Measurements from ENCODE around the gene PFN1. TPM values are rescaled to one million over a fixed set of nuclear protein-coding genes. Genes with fewer than 3 reads are reported as not detected.

Gene PFN1
- total and polyA plus RNA-seq, 2 of the 8 experiments (the other 6 are each of a cell fraction or from before 2014, with no cell fraction given): 1,355 to 1,949 TPM

DNA sequence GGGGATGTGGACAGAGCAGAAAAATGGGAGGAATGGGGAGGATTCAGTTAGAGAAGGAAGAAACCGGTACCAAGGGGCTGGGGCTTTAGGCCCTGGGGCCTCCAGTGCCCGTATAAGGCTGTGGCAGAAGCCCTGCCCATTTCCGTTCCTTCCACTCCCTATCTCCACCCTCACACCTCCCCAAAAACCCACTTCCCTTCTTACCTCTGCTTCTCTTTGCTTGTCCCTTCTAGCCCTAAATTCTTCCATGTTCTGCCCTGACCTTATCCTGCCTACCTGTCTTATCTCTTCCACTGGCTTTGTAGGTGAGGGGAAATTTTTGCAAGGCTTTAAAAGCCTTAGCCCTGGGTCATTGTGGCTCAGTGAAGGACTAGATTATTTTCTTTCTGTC, 4.2 kb downstream of the PFN1 start:
- H3K27me3 ChIP-seq (replicated peaks in 1 of 4; ENCODE audit: control insufficient read depth in 3 of 4, extremely low read depth in 1 of 4, insufficient read depth in 3 of 4, low read length in 3 of 4): no peaks in the 10 kb centered on the region

More for the DNA sequence above, 4.2 kb downstream of the PFN1 start:
- Histone ChIP-seq H3K4me1 (replicated peaks in 1 of 4; ENCODE audit: control insufficient read depth in 3 of 4, insufficient read depth in 4 of 4, low read length in 3 of 4) (peaks cover 3 to 10% (median 5%) of the 10 kb centered on the region in 4 experiments; a peak in 6 of 7 replicates), H2BK120ac (replicated peaks; ENCODE audit: low read depth, low read length) (no peak overlapping the region), H3K79me1 (ENCODE audit: low read depth, low read length) (peaks cover 3% of the 10 kb centered on the region), H3K79me2 (ENCODE audit: control insufficient read depth in 1 of 2, insufficient read depth in 2 of 2, low read length in 2 of 2) (peaks cover 8 to 58% of the 10 kb centered on the region in 2 experiments), H3K4me3 (ENCODE audit: extremely low read depth in 1 of 4, insufficient read depth in 2 of 4, low read depth in 3 of 4, low read length in 4 of 4) (no peak overlapping the region), H3K4me2 (ENCODE audit: insufficient read depth in 1 of 2, low read depth in 2 of 2, low read length in 2 of 2) (no peak overlapping the region; a peak in 1 of 4 replicates), H2BK12ac (ENCODE audit: low read depth, low read length) (no peak overlapping the region), H2AK5ac (ENCODE audit: low read depth, low read length) (no peak overlapping the region), H3K9ac (replicated peaks in 1 of 4; ENCODE audit: extremely low read depth in 1 of 4, low read depth in 3 of 4, low read length in 3 of 4) (no peak overlapping the region), H2BK15ac (ENCODE audit: low read length) (no peak overlapping the region), H3K14ac (ENCODE audit: insufficient read length) (no peak overlapping the region), H3K27ac (ENCODE audit: low read depth, low read length) (0 out of 2 replicates have a peak overlapping the region, but pooled peaks have one; percentile 33), H2BK20ac (ENCODE audit: low read length) (no peak overlapping the region), H3K18ac (ENCODE audit: extremely low read depth, low read length) (no peak overlapping the region), H3K23me2 (ENCODE audit: low read depth, low read length) (peaks cover 20% of the 10 kb centered on the region), H2BK5ac (ENCODE audit: low read depth, low read length) (no peak overlapping the region), H4K20me1 (replicated peaks in 1 of 2; ENCODE audit: control insufficient read depth in 1 of 2, insufficient read depth in 2 of 2, low read length in 2 of 2) (peaks cover 16 to 23% of the 10 kb centered on the region in 2 experiments), H3K36me3 (ENCODE audit: control insufficient read depth in 2 of 4, insufficient read depth in 4 of 4, low read length in 3 of 4) (peaks cover 8 to 42% (median 28%) of the 10 kb centered on the region in 4 experiments), H3K56ac (replicated peaks; ENCODE audit: insufficient read length, low read depth, low read length) (peak overlapping the region; percentile 4), H4K5ac (ENCODE audit: insufficient read length, low read depth, low read length) (no peak overlapping the region), H3K4ac (replicated peaks; ENCODE audit: insufficient read length, low read depth, low read length) (no peak overlapping the region), H2AFZ (ENCODE audit: low read length) (no peak overlapping the region), H4K91ac (replicated peaks; ENCODE audit: insufficient read length, low read length) (no peak overlapping the region), H3K23ac (ENCODE audit: insufficient read length) (no peak overlapping the region), H3K9me3 (ENCODE audit: insufficient read depth in 2 of 2, low read depth in 1 of 2, low read length in 1 of 2) (no peaks in the 10 kb centered on the region), H4K8ac (ENCODE audit: extremely low read depth, insufficient read depth, low read length) (0 out of 2 replicates have a peak overlapping the region, but pooled peaks have one; percentile 48)
- FAIRE-seq: no peak
- TF ChIP-seq SRF (IDR thresholded peaks at IDR 0.05; ENCODE audit: low read depth, low read length) (peak; percentile 49; the same call in 1 of the 2 replicates), JUN (IDR thresholded peaks at IDR 0.05; ENCODE audit: low read depth, low read length) (no peak)
- ChIA-PET POLR2A (ENCODE audit: partially characterized antibody) (interaction anchor here (0.6 to 32.4 kb wide), 12 partner anchors 3 to 213 kb away, joined by 3 to 987 read pairs (median 6); partner anchors contain the start of genes ENO3, MED11, PFN1 and RNF167), CTCF (ENCODE audit: partially characterized antibody) (interaction anchor here (2.1 kb wide), 1 partner anchor 12 kb away, joined by 12 read pairs; no protein-coding TSS in a partner anchor)
- WGBS, 2 experiments (ENCODE audit: extremely low coverage in 1 of 2, insufficient coverage in 1 of 2, insufficient read length in 1 of 2, insufficient replicate concordance in 2 of 2, low coverage in 1 of 2, low lambda C conversion rate in 2 of 2, missing lambda C conversion rate in 1 of 2): 76% methylated on average over 3 of the region's 3 CpGs; no CpG with 5 or more reads in 1 of the 2 experiments
- no peak for DNase-seq (ENCODE audit: low read depth in 1 of 2, low spot score in 2 of 2)

All from H1 (cell line).